ENCODE results near the gene NLGN1. TPM values are rescaled to one million over a fixed set of nuclear protein-coding genes. Genes with fewer than 3 reads are reported as not detected.

Gene NLGN1
- total and polyA plus RNA-seq, 2 of the 8 experiments (the other 6 are each of a cell fraction or from before 2014, with no cell fraction given), result 7.8 to 14.8 TPM

GRCh38 chr3:174062923-174063322, 665.4 kb downstream of the NLGN1 start:
- no peak overlapping the region for H2BK12ac ChIP-seq (ENCODE audit: low read depth, low read length)
- no peaks in the 10 kb centered on the region for H4K20me1 ChIP-seq (replicated peaks in 1 of 2; ENCODE audit: control insufficient read depth in 1 of 2, insufficient read depth in 2 of 2, low read length in 2 of 2)
- no peak overlapping the region for H4K8ac ChIP-seq (ENCODE audit: extremely low read depth, insufficient read depth, low read length)
- H3K9ac ChIP-seq (replicated peaks in 1 of 4; ENCODE audit: extremely low read depth in 1 of 4, low read depth in 3 of 4, low read length in 3 of 4), result no peak overlapping the region
- no peaks in the 10 kb centered on the region; the same call in 1 of the 2 replicates for H3K23me2 ChIP-seq (ENCODE audit: low read depth, low read length)
- no peaks in the 10 kb centered on the region for H3K79me2 ChIP-seq (ENCODE audit: control insufficient read depth in 1 of 2, insufficient read depth in 2 of 2, low read length in 2 of 2)
- no peaks in the 10 kb centered on the region for H3K79me1 ChIP-seq (ENCODE audit: low read depth, low read length)
- H3K36me3 ChIP-seq (ENCODE audit: control insufficient read depth in 2 of 4, insufficient read depth in 4 of 4, low read length in 3 of 4), result no peaks in the 10 kb centered on the region
- H2AK5ac ChIP-seq (ENCODE audit: low read depth, low read length), result no peak overlapping the region
- H3K27me3 ChIP-seq (replicated peaks in 1 of 4; ENCODE audit: control insufficient read depth in 3 of 4, extremely low read depth in 1 of 4, insufficient read depth in 3 of 4, low read length in 3 of 4), result no peaks in the 10 kb centered on the region
- FAIRE-seq (no peak), DNase-seq (ENCODE audit: low read depth in 1 of 2, low spot score in 2 of 2) (no peak)
- H3K4me3 ChIP-seq (ENCODE audit: extremely low read depth in 1 of 4, insufficient read depth in 2 of 4, low read depth in 3 of 4, low read length in 4 of 4), result no peak overlapping the region
- H3K23ac ChIP-seq (ENCODE audit: insufficient read length), result no peak overlapping the region
- CTCF ChIA-PET (ENCODE audit: partially characterized antibody), result no interaction called here
- no peak overlapping the region for H3K4ac ChIP-seq (replicated peaks; ENCODE audit: insufficient read length, low read depth, low read length)
- H3K9me3 ChIP-seq (ENCODE audit: insufficient read depth in 2 of 2, low read depth in 1 of 2, low read length in 1 of 2), result 0 out of 4 replicates have a peak, but pooled peaks cover 0 to 3% of the 10 kb centered on the region in 2 experiments
- H2BK120ac ChIP-seq (replicated peaks; ENCODE audit: low read depth, low read length), result no peak overlapping the region
- no peak overlapping the region for H4K5ac ChIP-seq (ENCODE audit: insufficient read length, low read depth, low read length)
- no peak overlapping the region for H2AFZ ChIP-seq (ENCODE audit: low read length)
- WGBS, 2 experiments (ENCODE audit: extremely low coverage in 1 of 2, insufficient coverage in 1 of 2, insufficient read length in 1 of 2, insufficient replicate concordance in 2 of 2, low coverage in 1 of 2, low lambda C conversion rate in 2 of 2, missing lambda C conversion rate in 1 of 2), result 82% methylated on average over 1 of the region's 1 CpG; no CpG with 5 or more reads in 1 of the 2 experiments
- no peak overlapping the region for H4K91ac ChIP-seq (replicated peaks; ENCODE audit: insufficient read length, low read length)
- H3K18ac ChIP-seq (ENCODE audit: extremely low read depth, low read length), result no peak overlapping the region
- no peak overlapping the region for H3K56ac ChIP-seq (replicated peaks; ENCODE audit: insufficient read length, low read depth, low read length)
- H2BK15ac ChIP-seq (ENCODE audit: low read length), result no peak overlapping the region
- H2BK5ac ChIP-seq (ENCODE audit: low read depth, low read length), result no peak overlapping the region
- POLR2A ChIA-PET (ENCODE audit: partially characterized antibody), result no interaction called here
- no peak overlapping the region for H2BK20ac ChIP-seq (ENCODE audit: low read length)
- peaks cover 0 to under 1% (median 0%) of the 10 kb centered on the region in 4 experiments; a peak in 1 of 7 replicates for H3K4me1 ChIP-seq (replicated peaks in 1 of 4; ENCODE audit: control insufficient read depth in 3 of 4, insufficient read depth in 4 of 4, low read length in 3 of 4)
- no peak overlapping the region for H3K27ac ChIP-seq (ENCODE audit: low read depth, low read length)
- H3K4me2 ChIP-seq (ENCODE audit: insufficient read depth in 1 of 2, low read depth in 2 of 2, low read length in 2 of 2), result no peak overlapping the region
- no peak for TF ChIP-seq SUZ12 (IDR thresholded peaks at IDR 0.05; ENCODE audit: low read length)
- TF ChIP-seq RXRA (IDR thresholded peaks at IDR 0.05; ENCODE audit: insufficient read depth, low read depth, low read length), result no peak
- TF ChIP-seq NANOG (IDR thresholded peaks at IDR 0.05; ENCODE audit: insufficient read depth, low read depth, low read length, poor library complexity, severe bottlenecking), result no peak
- TF ChIP-seq HDAC6 (IDR thresholded peaks at IDR 0.05; ENCODE audit: low read depth, low read length), result no peak
- no peak overlapping the region for H3K14ac ChIP-seq (ENCODE audit: insufficient read length)
